ENCODE measurements around the gene TRIM64C.
"Not testable (repeated sequence)": the region's sequence is repeated elsewhere in the genome, so short reads cannot be mapped to it uniquely, and the experiment has no call there.

TRIM64C gene, protein sequence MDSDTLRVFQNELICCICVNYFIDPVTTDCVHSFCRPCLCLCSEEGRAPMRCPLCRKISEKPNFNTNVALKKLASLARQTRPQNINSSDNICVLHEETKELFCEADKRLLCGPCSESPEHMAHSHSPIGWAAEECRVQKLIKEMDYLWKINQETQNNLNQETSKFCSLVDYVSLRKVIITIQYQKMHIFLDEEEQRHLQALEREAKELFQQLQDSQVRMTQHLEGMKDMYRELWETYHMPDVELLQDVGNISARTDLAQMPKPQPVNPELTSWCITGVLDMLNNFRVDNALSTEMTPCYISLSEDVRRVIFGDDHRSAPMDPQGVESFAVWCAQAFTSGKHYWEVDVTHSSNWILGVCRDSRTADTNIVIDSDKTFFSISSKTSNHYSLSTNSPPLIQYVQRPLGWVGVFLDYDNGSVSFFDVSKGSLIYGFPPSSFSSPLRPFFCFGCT

GRCh38 chr11:49059012-49059411 lies at the start of gene TRIM64C:
TRIM64C (minus strand) TSS chr11:49059112; CDS start chr11:49059112, 0 bp downstream.
- DNase-seq, result not testable (repeated sequence)

- not testable (repeated sequence) for DNase-seq
Observed at GRCh38 chr11:49102356-49102755, 43.4 kb upstream of the TRIM64C start.

DNA sequence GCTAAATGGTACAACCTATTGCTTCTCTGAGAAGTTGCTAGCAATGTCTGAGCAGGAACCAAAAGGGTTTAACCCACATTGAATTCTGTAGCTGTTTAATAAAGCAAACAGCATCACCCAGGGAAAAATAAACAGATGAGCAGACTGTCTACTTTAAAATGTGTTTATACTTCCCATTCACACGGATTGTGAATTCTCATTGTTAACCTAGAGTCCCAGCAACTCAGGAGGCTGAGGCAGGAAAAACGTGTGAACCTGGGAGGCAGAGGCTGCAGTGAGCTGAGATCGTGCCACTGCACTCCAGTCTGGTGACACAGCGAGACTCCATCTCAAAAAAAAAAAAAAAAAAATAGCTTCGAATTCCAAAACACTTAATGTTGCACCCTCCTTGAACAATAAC lies 11.0 kb upstream of the TRIM64C start:
- DNase-seq, result not testable (repeated sequence)

DNA sequence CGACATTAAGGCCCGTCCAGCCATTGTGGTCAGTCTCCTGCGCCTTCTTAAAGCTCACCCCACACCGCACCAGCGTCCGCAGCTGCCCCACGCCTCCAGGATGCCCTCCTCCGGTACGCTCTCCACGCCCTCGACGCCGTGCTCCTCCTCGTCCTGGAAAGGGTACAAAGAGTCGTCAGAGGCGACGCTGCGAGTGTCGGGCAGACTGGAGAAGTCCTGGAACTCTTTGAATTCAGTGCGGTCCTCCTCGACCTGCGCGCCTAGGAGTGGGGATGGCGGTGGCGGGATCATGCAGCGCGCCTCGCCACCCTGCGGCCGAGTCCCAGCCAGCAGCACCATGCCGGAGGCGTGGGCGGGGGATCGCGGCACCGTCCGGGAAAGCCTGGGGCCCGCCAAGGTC lies 9.1 kb downstream of the TRIM64C start:
- not testable (repeated sequence) for DNase-seq

DNA sequence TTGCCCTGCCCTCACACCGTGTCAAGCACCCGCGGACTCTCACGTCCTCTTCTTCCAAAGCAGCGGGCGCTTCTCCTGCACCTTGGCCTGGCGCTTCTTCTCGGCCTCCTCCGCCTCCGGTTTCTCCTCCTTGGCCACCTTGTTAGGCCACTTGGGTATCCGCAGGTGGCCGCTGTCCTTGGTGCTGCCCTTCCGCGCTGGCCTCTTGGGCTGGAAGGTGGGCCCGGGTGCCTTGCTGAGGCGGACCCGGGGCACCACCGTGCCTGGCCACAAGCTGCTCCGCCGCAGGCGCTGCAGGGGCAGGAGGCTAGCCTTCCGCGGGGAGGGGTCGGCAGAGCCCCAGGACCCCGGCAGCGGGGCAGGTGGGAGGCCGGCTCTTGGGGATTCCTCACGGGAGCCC lies 10.7 kb downstream of the TRIM64C start:
- not testable (repeated sequence) for DNase-seq

GRCh38 chr11:49028523-49028922 lies 30.4 kb downstream of the TRIM64C start, which contains the start of gene TRIM49B:
TRIM49B (plus strand) TSS chr11:49028823; CDS start chr11:49031600, 2,777 bp downstream.
- not testable (repeated sequence) for DNase-seq

Measured in fibroblast of skin of right quadriceps (primary cell).